Measurements from ENCODE around the gene LHX6.
A peak's percentile ranks its signal among the peaks of the same experiment; 100 is the strongest.

LHX6 gene

GRCh38 chr9:122179054-122179689 lies 49.6 kb downstream of the LHX6 start:
- TF ChIP-seq CTCF (conservative IDR thresholded peaks at IDR 0.05; ENCODE audit: control insufficient read depth, insufficient read depth, low read depth, low read length), result no peak
- no peak overlapping the region for H3K4me3 ChIP-seq (ENCODE audit: control insufficient read depth, low read depth, low read length)
- no peak for DNase-seq (ENCODE audit: low read depth)

- no peak overlapping the region for H3K4me3 ChIP-seq (ENCODE audit: control insufficient read depth, low read depth, low read length)
- DNase-seq (ENCODE audit: low read depth), result no peak
- TF ChIP-seq CTCF (conservative IDR thresholded peaks at IDR 0.05; ENCODE audit: control insufficient read depth, insufficient read depth, low read depth, low read length), result no peak
Observed at GRCh38 chr9:122176916-122177315, 51.8 kb downstream of the LHX6 start.

- no peak for TF ChIP-seq CTCF (conservative IDR thresholded peaks at IDR 0.05; ENCODE audit: control insufficient read depth, insufficient read depth, low read depth, low read length)
- no peak for DNase-seq (ENCODE audit: low read depth)
- H3K4me3 ChIP-seq (ENCODE audit: control insufficient read depth, low read depth, low read length), result no peak overlapping the region
Observed at GRCh38 chr9:122173670-122174069, 55.1 kb downstream of the LHX6 start.

GRCh38 chr9:122172131-122172530 lies 56.6 kb downstream of the LHX6 start:
- DNase-seq (ENCODE audit: low read depth), result no peak
- H3K4me3 ChIP-seq (ENCODE audit: control insufficient read depth, low read depth, low read length), result no peak overlapping the region
- no peak for TF ChIP-seq CTCF (conservative IDR thresholded peaks at IDR 0.05; ENCODE audit: control insufficient read depth, insufficient read depth, low read depth, low read length)

GRCh38 chr9:122168356-122168755 lies 60.4 kb downstream of the LHX6 start:
- TF ChIP-seq CTCF (conservative IDR thresholded peaks at IDR 0.05; ENCODE audit: control insufficient read depth, insufficient read depth, low read depth, low read length), result no peak
- H3K4me3 ChIP-seq (ENCODE audit: control insufficient read depth, low read depth, low read length), result no peak overlapping the region
- DNase-seq (ENCODE audit: low read depth), result peak; percentile 6

GRCh38 chr9:122164286-122164685 lies 64.5 kb downstream of the LHX6 start:
- DNase-seq (ENCODE audit: low read depth), result no peak
- TF ChIP-seq CTCF (conservative IDR thresholded peaks at IDR 0.05; ENCODE audit: control insufficient read depth, insufficient read depth, low read depth, low read length), result no peak
- no peak overlapping the region for H3K4me3 ChIP-seq (ENCODE audit: control insufficient read depth, low read depth, low read length)

GRCh38 chr9:122162415-122162814 lies 66.3 kb downstream of the LHX6 start:
- TF ChIP-seq CTCF (conservative IDR thresholded peaks at IDR 0.05; ENCODE audit: control insufficient read depth, insufficient read depth, low read depth, low read length), result no peak
- no peak for DNase-seq (ENCODE audit: low read depth)
- no peak overlapping the region for H3K4me3 ChIP-seq (ENCODE audit: control insufficient read depth, low read depth, low read length)
